K562 (cell line): ENCODE measurements around the gene ABCF3. TPM values are rescaled to one million over a fixed set of nuclear protein-coding genes. Genes with fewer than 3 reads are reported as not detected.
A peak's percentile ranks its signal among the peaks of the same experiment; 100 is the strongest.

Source experiments
- CBX2 ChIP-seq: fragments of 200-600 bp; sonication (generic); IDR thresholded peaks from one replicate; pipeline ENCODE4 v1.6.1; 2012; ENCODE audit warnings: mild to moderate bottlenecking, low read length, inconsistent platforms; ENCODE audit not compliant: insufficient read depth, poor library complexity, severe bottlenecking
- NFE2L1 ChIP-seq: fragments of 450-650 bp; IDR thresholded peaks from 2 replicates; pipeline ENCODE4 v1.6.1; 2016; ENCODE audit warnings: missing genetic modification characterization, low read depth, mild to moderate bottlenecking, missing compliant biosample characterization, moderate library complexity, borderline replicate concordance
- TSC22D4 ChIP-seq: fragments of 450-650 bp; IDR thresholded peaks from 2 replicates; pipeline ENCODE4 v1.6.1; 2016; ENCODE audit warnings: missing genetic modification characterization, missing biosample characterization, control low read depth
- ZNF124 ChIP-seq: sonication (generic); formaldehyde crosslinking; IDR thresholded peaks from 2 replicates; pipeline ENCODE4 v1.8.1; 2022; ENCODE audit warnings: missing genetic modification reagents
- ZNF551 ChIP-seq: fragments of 250-450 bp; sonication (Bioruptor Pico); IDR thresholded peaks from 2 replicates; pipeline ENCODE4 v1.5.0; 2021; ENCODE audit warnings: mild to moderate bottlenecking, moderate library complexity
- polyA plus RNA-seq, 8 experiments: library from polyadenylated mRNA; depleted of rRNA in 4 of 8; stranded (reverse) in 5 of 8; unstranded in 3 of 8; fragments of >200 nt; fragmentation: Nextera tagmentation in 2 of 8; fragmentation: Illumina TruSeq in 1 of 8; extraction: Ambion mirVana in 2 of 8; extraction: Trizol in 1 of 8; gene quantifications; 2 replicates each; pipeline versions ENCODE4 v1.2.1 to v1.2.3, GENCODE V29; 2011 to 2014; ENCODE audit warnings: inconsistent platforms in 1 of 8, missing spikeins in 1 of 8
- total RNA-seq, 7 experiments: library from RNA; depleted of rRNA in 6 of 7; stranded (reverse); fragments of >200 nt in 6 of 7; fragmentation: Illumina TruSeq in 2 of 7; extraction: Trizol in 2 of 7; gene quantifications; 2 replicates each; pipeline versions ENCODE4 v1.2.1 to v1.2.3, GENCODE V29; 2011 to 2021; ENCODE audit warnings: low replicate concordance in 1 of 7
- TF ChIP-seq, protein P1 (sequence below): fragments of 200-400 bp; formaldehyde crosslinking; IDR thresholded peaks from 2 replicates; pipeline ENCODE4 v1.6.1; 2017; ENCODE audit warnings: mild to moderate bottlenecking, low read depth, low read length, moderate library complexity
- TF ChIP-seq, protein P2 (sequence below): fragments of 250-450 bp; sonication (Bioruptor Pico); IDR thresholded peaks from 2 replicates; pipeline ENCODE4 v1.9.0; 2021; ENCODE audit warnings: mild to moderate bottlenecking
- TF ChIP-seq, protein P3 (sequence below): fragments of 450-650 bp; IDR thresholded peaks from 2 replicates; pipeline ENCODE4 v1.6.1; 2016; ENCODE audit warnings: low read depth
- TF ChIP-seq, protein P4 (sequence below): sonication (generic); formaldehyde crosslinking; IDR thresholded peaks from 2 replicates; pipeline ENCODE4 v1.8.0; 2023; ENCODE audit warnings: missing genetic modification reagents, mild to moderate bottlenecking, borderline replicate concordance

The ABCF3 gene
- total and polyA plus RNA-seq, 9 of the 15 experiments (the other 6 are each of a cell fraction or from before 2014, with no cell fraction given), result 6.7 to 77.9 (median 45.1) TPM

GRCh38 chr3:184185461-184186183, 377 bp upstream of the ABCF3 start (continued):
- TF ChIP-seq, protein P1, sequence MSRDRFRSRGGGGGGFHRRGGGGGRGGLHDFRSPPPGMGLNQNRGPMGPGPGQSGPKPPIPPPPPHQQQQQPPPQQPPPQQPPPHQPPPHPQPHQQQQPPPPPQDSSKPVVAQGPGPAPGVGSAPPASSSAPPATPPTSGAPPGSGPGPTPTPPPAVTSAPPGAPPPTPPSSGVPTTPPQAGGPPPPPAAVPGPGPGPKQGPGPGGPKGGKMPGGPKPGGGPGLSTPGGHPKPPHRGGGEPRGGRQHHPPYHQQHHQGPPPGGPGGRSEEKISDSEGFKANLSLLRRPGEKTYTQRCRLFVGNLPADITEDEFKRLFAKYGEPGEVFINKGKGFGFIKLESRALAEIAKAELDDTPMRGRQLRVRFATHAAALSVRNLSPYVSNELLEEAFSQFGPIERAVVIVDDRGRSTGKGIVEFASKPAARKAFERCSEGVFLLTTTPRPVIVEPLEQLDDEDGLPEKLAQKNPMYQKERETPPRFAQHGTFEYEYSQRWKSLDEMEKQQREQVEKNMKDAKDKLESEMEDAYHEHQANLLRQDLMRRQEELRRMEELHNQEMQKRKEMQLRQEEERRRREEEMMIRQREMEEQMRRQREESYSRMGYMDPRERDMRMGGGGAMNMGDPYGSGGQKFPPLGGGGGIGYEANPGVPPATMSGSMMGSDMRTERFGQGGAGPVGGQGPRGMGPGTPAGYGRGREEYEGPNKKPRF, result no peak
- TF ChIP-seq TSC22D4 (tag) (no peak), ZNF551 (CRISPR knock-in tag) (no peak), ZNF124 (no peak), CBX2 (no peak), NFE2L1 (tag) (no peak; the same call in 1 of the 2 replicates)
- TF ChIP-seq, protein P2, sequence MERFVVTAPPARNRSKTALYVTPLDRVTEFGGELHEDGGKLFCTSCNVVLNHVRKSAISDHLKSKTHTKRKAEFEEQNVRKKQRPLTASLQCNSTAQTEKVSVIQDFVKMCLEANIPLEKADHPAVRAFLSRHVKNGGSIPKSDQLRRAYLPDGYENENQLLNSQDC (CRISPR knock-in tag), result no peak
- TF ChIP-seq, protein P3, sequence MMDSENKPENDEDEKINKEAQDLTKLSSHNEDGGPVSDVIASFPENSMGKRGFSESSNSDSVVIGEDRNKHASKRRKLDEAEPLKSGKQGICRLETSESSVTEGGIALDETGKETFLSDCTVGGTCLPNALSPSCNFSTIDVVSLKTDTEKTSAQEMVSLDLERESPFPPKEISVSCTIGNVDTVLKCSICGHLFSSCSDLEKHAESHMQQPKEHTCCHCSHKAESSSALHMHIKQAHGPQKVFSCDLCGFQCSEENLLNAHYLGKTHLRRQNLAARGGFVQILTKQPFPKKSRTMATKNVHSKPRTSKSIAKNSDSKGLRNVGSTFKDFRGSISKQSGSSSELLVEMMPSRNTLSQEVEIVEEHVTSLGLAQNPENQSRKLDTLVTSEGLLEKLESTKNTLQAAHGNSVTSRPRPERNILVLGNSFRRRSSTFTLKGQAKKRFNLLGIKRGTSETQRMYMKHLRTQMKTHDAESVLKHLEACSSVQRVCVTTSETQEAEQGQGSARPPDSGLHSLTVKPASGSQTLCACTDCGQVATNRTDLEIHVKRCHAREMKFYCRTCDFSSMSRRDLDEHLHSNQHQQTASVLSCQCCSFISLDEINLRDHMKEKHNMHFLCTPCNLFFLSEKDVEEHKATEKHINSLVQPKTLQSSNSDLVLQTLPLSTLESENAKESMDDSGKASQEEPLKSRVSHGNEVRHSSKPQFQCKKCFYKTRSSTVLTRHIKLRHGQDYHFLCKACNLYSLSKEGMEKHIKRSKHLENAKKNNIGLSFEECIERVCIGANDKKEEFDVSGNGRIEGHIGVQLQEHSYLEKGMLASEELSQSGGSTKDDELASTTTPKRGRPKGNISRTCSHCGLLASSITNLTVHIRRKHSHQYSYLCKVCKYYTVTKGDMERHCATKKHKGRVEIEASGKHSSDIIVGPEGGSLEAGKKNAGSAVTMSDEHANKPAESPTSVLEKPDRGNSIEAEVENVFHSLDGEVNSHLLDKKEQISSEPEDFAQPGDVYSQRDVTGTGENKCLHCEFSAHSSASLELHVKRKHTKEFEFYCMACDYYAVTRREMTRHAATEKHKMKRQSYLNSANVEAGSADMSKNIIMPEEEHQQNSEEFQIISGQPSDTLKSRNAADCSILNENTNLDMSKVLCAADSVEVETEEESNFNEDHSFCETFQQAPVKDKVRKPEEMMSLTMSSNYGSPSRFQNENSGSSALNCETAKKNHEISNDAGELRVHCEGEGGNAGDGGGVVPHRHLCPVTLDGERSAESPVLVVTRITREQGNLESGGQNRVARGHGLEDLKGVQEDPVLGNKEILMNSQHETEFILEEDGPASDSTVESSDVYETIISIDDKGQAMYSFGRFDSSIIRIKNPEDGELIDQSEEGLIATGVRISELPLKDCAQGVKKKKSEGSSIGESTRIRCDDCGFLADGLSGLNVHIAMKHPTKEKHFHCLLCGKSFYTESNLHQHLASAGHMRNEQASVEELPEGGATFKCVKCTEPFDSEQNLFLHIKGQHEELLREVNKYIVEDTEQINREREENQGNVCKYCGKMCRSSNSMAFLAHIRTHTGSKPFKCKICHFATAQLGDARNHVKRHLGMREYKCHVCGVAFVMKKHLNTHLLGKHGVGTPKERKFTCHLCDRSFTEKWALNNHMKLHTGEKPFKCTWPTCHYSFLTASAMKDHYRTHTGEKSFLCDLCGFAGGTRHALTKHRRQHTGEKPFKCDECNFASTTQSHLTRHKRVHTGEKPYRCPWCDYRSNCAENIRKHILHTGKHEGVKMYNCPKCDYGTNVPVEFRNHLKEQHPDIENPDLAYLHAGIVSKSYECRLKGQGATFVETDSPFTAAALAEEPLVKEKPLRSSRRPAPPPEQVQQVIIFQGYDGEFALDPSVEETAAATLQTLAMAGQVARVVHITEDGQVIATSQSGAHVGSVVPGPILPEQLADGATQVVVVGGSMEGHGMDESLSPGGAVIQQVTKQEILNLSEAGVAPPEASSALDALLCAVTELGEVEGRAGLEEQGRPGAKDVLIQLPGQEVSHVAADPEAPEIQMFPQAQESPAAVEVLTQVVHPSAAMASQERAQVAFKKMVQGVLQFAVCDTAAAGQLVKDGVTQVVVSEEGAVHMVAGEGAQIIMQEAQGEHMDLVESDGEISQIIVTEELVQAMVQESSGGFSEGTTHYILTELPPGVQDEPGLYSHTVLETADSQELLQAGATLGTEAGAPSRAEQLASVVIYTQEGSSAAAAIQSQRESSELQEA, result 0 out of 2 replicates have a peak, but pooled peaks have one; percentile 15
- TF ChIP-seq, protein P4, sequence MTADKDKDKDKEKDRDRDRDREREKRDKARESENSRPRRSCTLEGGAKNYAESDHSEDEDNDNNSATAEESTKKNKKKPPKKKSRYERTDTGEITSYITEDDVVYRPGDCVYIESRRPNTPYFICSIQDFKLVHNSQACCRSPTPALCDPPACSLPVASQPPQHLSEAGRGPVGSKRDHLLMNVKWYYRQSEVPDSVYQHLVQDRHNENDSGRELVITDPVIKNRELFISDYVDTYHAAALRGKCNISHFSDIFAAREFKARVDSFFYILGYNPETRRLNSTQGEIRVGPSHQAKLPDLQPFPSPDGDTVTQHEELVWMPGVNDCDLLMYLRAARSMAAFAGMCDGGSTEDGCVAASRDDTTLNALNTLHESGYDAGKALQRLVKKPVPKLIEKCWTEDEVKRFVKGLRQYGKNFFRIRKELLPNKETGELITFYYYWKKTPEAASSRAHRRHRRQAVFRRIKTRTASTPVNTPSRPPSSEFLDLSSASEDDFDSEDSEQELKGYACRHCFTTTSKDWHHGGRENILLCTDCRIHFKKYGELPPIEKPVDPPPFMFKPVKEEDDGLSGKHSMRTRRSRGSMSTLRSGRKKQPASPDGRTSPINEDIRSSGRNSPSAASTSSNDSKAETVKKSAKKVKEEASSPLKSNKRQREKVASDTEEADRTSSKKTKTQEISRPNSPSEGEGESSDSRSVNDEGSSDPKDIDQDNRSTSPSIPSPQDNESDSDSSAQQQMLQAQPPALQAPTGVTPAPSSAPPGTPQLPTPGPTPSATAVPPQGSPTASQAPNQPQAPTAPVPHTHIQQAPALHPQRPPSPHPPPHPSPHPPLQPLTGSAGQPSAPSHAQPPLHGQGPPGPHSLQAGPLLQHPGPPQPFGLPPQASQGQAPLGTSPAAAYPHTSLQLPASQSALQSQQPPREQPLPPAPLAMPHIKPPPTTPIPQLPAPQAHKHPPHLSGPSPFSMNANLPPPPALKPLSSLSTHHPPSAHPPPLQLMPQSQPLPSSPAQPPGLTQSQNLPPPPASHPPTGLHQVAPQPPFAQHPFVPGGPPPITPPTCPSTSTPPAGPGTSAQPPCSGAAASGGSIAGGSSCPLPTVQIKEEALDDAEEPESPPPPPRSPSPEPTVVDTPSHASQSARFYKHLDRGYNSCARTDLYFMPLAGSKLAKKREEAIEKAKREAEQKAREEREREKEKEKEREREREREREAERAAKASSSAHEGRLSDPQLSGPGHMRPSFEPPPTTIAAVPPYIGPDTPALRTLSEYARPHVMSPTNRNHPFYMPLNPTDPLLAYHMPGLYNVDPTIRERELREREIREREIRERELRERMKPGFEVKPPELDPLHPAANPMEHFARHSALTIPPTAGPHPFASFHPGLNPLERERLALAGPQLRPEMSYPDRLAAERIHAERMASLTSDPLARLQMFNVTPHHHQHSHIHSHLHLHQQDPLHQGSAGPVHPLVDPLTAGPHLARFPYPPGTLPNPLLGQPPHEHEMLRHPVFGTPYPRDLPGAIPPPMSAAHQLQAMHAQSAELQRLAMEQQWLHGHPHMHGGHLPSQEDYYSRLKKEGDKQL (CRISPR knock-in tag), result no peak
